GM23248 (cell line): ENCODE results near the gene DLG4. TPM values are rescaled to one million over a fixed set of nuclear protein-coding genes. Genes with fewer than 3 reads are reported as not detected.
A peak's percentile ranks its signal among the peaks of the same experiment; 100 is the strongest.

Experiments used
- DNase-seq: peaks from one replicate; pipeline ENCODE4 v3.0.0-alpha.2; 2015
- H2AFZ ChIP-seq: fragments of 200-600 bp; sonication (generic); 2 replicates; pipeline ENCODE4 v1.6.1; 2016; ENCODE audit warnings: antibody characterized with exemption
- H3F3A ChIP-seq: fragments of 200-600 bp; sonication (generic); 2 replicates; pipeline ENCODE4 v1.6.1; 2016; ENCODE audit warnings: mild to moderate bottlenecking, antibody characterized with exemption, mixed run types; ENCODE audit not compliant: insufficient read depth
- H3K27ac ChIP-seq: fragments of 200-600 bp; sonication (generic); 2 replicates; pipeline ENCODE4 v1.5.1; 2016; ENCODE audit warnings: mild to moderate bottlenecking
- H3K27me3 ChIP-seq: fragments of 200-600 bp; sonication (generic); replicated peaks from 2 replicates; pipeline ENCODE4 v1.6.1; 2016; ENCODE audit warnings: mild to moderate bottlenecking; ENCODE audit not compliant: insufficient read depth
- H3K36me3 ChIP-seq: fragments of 200-600 bp; sonication (generic); 2 replicates; pipeline ENCODE4 v1.6.1; 2016; ENCODE audit warnings: low read depth, mild to moderate bottlenecking
- H3K4me1 ChIP-seq: fragments of 200-600 bp; sonication (generic); 2 replicates; pipeline ENCODE4 v1.6.1; 2016; ENCODE audit warnings: mild to moderate bottlenecking; ENCODE audit not compliant: insufficient read depth
- H3K4me2 ChIP-seq: fragments of 200-600 bp; sonication (generic); one replicate; pipeline ENCODE4 v1.6.1; 2016; ENCODE audit warnings: mild to moderate bottlenecking; ENCODE audit not compliant: unreplicated experiment
- H3K4me3 ChIP-seq: fragments of 200-600 bp; sonication (generic); 2 replicates; pipeline ENCODE4 v1.5.1; 2016; ENCODE audit warnings: mild to moderate bottlenecking
- H3K79me2 ChIP-seq: fragments of 200-600 bp; sonication (generic); 2 replicates; pipeline ENCODE4 v1.6.1; 2016; ENCODE audit warnings: mild to moderate bottlenecking; ENCODE audit not compliant: insufficient read depth
- H3K9ac ChIP-seq: fragments of 200-600 bp; sonication (generic); 2 replicates; pipeline ENCODE4 v1.6.1; 2016; ENCODE audit warnings: mild to moderate bottlenecking
- H3K9me2 ChIP-seq: fragments of 200-600 bp; sonication (generic); 2 replicates; pipeline ENCODE4 v1.6.1; 2016; ENCODE audit warnings: mixed run types, mild to moderate bottlenecking, moderate library complexity; ENCODE audit not compliant: insufficient read depth
- H3K9me3 ChIP-seq: fragments of 200-600 bp; sonication (generic); one replicate; pipeline ENCODE4 v1.6.1; 2017; ENCODE audit warnings: low read depth
- H4K20me1 ChIP-seq: fragments of 200-600 bp; sonication (generic); 2 replicates; pipeline ENCODE4 v1.6.0; 2016; ENCODE audit not compliant: insufficient read depth
- EZH2 ChIP-seq: fragments of 200-600 bp; sonication (generic); IDR thresholded peaks from 2 replicates; pipeline ENCODE4 v1.6.1; 2018; ENCODE audit warnings: antibody characterized with exemption, mild to moderate bottlenecking; ENCODE audit not compliant: insufficient read depth, poor library complexity, severe bottlenecking
- EZH2phosphoT487 ChIP-seq: fragments of 200-600 bp; sonication (generic); IDR thresholded peaks from 2 replicates; pipeline ENCODE4 v1.6.1; 2018; ENCODE audit warnings: antibody characterized with exemption, moderate library complexity, mild to moderate bottlenecking, low read depth; ENCODE audit not compliant: insufficient read depth
- WGBS, 2 experiments: methylation state at CpG; one replicate each; pipeline ENCODE4 v1.1.6; 2015 to 2017; ENCODE audit warnings: low lambda C conversion rate in 2 of 2, low coverage in 1 of 2; ENCODE audit errors: missing lambda C conversion rate in 2 of 2; 5-methylcytosine and 5-hydroxymethylcytosine counted together
- in situ Hi-C: fragments of 300-500 bp; cut with MboI; formaldehyde crosslinking; loops from 2 replicates; pipeline ENCODE4 v1.15.0; 2020
- polyA plus RNA-seq: library from polyadenylated mRNA; unstranded; fragments of >200 nt; fragmentation: Nextera tagmentation; extraction: Ambion mirVana; gene quantifications from 2 replicates; pipeline ENCODE4 v1.2.1, GENCODE V29; 2016
- total RNA-seq: library from RNA; depleted of rRNA; stranded (reverse); fragments of >200 nt; shearing (Covaris generic); gene quantifications from 2 replicates; pipeline ENCODE4 v1.2.3, GENCODE V29; 2014

The DLG4 gene
- total and polyA plus RNA-seq, 2 experiments from 2014 or later: 1.3 to 13.1 TPM

- Histone ChIP-seq H3K9me2 (no peaks in the 10 kb centered on the region), H2AFZ (no peak overlapping the region), H3K9me3 (no peaks in the 10 kb centered on the region), H3K9ac (no peak overlapping the region), H3K4me1 (peaks cover 22% of the 10 kb centered on the region), H3K27ac (no peak overlapping the region), H3K79me2 (peaks cover 82% of the 10 kb centered on the region), H3K4me2 (peak overlapping the region; percentile 95), H3K27me3 (no peaks in the 10 kb centered on the region), H3K36me3 (no peaks in the 10 kb centered on the region; the same call in 1 of the 2 replicates), H3F3A (peaks cover 34% of the 10 kb centered on the region), H3K4me3 (peak overlapping the region; percentile 89), H4K20me1 (no peaks in the 10 kb centered on the region; the same call in 1 of the 2 replicates)
- DNase-seq: no peak
- no peak for TF ChIP-seq EZH2phosphoT487
- no peak for TF ChIP-seq EZH2
- in situ Hi-C loops: no loop called here
- 70 to 72% methylated on average over 5 of the region's 5 CpGs for WGBS, 2 experiments
Measured at GRCh38 chr17:7232114-7232513, 12.5 kb upstream of the DLG4 start.

DNA sequence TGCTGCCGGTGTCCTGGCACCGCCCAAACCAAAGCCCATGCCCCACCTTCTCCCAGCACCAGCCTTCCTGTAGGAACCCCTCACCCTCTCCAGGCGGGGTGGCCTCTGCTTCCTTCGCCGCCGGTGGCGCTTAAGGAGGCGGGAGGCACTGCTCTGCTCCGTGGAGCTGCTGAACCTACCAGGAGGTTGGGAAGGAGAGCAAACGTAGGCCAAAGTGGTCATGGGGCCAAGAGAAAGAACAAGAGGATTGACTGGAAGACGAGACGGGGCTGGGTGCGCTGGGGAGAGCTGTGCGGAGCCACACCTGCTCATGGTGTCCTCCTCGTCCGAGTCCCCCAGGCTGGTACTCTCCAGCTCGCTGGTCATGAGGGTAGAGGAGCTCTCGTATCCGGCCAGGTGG lies 9.9 kb upstream of the DLG4 start:
- Histone ChIP-seq H3K9me2 (no peaks in the 10 kb centered on the region), H3K36me3 (peaks cover 6% of the 10 kb centered on the region; the same call in 1 of the 2 replicates), H4K20me1 (no peaks in the 10 kb centered on the region; the same call in 1 of the 2 replicates), H3K9ac (no peak overlapping the region), H3K4me1 (0 out of 2 replicates have a peak, but pooled peaks cover 8% of the 10 kb centered on the region), H2AFZ (no peak overlapping the region), H3K9me3 (no peaks in the 10 kb centered on the region), H3K27ac (no peak overlapping the region), H3K4me2 (no peak overlapping the region), H3K79me2 (peaks cover 56% of the 10 kb centered on the region), H3F3A (peaks cover 23% of the 10 kb centered on the region), H3K27me3 (no peaks in the 10 kb centered on the region), H3K4me3 (no peak overlapping the region)
- in situ Hi-C loops: no loop called here
- TF ChIP-seq EZH2: no peak
- no peak for TF ChIP-seq EZH2phosphoT487
- 97% methylated on average over 11 to 19 of the region's 19 CpGs for WGBS, 2 experiments
- no peak for DNase-seq

- H3K79me2 ChIP-seq: peaks cover 55% of the 10 kb centered on the region
- DNase-seq: no peak
- H3K4me2 ChIP-seq: no peak overlapping the region
- H3K36me3 ChIP-seq: peaks cover 6% of the 10 kb centered on the region; the same call in 1 of the 2 replicates
- no peak overlapping the region for H3K4me3 ChIP-seq
- H3K9me2 ChIP-seq: no peaks in the 10 kb centered on the region
- H4K20me1 ChIP-seq: no peaks in the 10 kb centered on the region; the same call in 1 of the 2 replicates
- 89 to 94% methylated on average over 11 to 14 of the region's 14 CpGs for WGBS, 2 experiments
- in situ Hi-C loops: no loop called here
- H3K4me1 ChIP-seq: 0 out of 2 replicates have a peak, but pooled peaks cover 8% of the 10 kb centered on the region
- no peak overlapping the region for H2AFZ ChIP-seq
- H3K27me3 ChIP-seq: no peaks in the 10 kb centered on the region
- no peak overlapping the region for H3K9ac ChIP-seq
- H3F3A ChIP-seq: peaks cover 23% of the 10 kb centered on the region
- TF ChIP-seq EZH2: no peak
- TF ChIP-seq EZH2phosphoT487: no peak
- H3K27ac ChIP-seq: no peak overlapping the region
- no peaks in the 10 kb centered on the region for H3K9me3 ChIP-seq
Measured at GRCh38 chr17:7228920-7229319, 9.3 kb upstream of the DLG4 start.

GRCh38 chr17:7226721-7227710 lies 7.4 kb upstream of the DLG4 start:
- Histone ChIP-seq H3K4me1 (0 out of 2 replicates have a peak, but pooled peaks cover 2% of the 10 kb centered on the region), H3K9me3 (no peaks in the 10 kb centered on the region), H3F3A (peaks cover 23% of the 10 kb centered on the region; the same call in 1 of the 2 replicates), H3K36me3 (peaks cover 21% of the 10 kb centered on the region; the same call in 1 of the 2 replicates), H2AFZ (no peak overlapping the region), H4K20me1 (no peaks in the 10 kb centered on the region; the same call in 1 of the 2 replicates), H3K27ac (no peak overlapping the region), H3K4me2 (no peak overlapping the region), H3K9me2 (no peaks in the 10 kb centered on the region), H3K9ac (no peak overlapping the region), H3K4me3 (no peak overlapping the region), H3K27me3 (no peaks in the 10 kb centered on the region), H3K79me2 (peaks cover 48% of the 10 kb centered on the region)
- in situ Hi-C loops: no loop called here
- WGBS, 2 experiments: 90 to 92% methylated on average over 30 to 31 of the region's 31 CpGs
- no peak for DNase-seq
- no peak for TF ChIP-seq EZH2phosphoT487
- no peak for TF ChIP-seq EZH2
